ENCODE data around the gene TRIM17.

GRCh38 chr1:228365271-228366061 lies 51.2 kb downstream of the TRIM17 start:
- TF ChIP-seq CTCF (IDR thresholded peaks at IDR 0.05) = no peak
- TF ChIP-seq POLR2A (IDR thresholded peaks at IDR 0.05) = no peak

Measured in testis (tissue), 2 donors.